ENCODE measurements around the gene LINS1.

The LINS1 gene

GRCh38 chr15:100517846-100518245 lies 84.1 kb downstream of the LINS1 start:
- no peak for TF ChIP-seq POLR2AphosphoS5 (IDR thresholded peaks at IDR 0.05; ENCODE audit: low read depth, low read length)
- no peak for TF ChIP-seq SIN3A (IDR thresholded peaks at IDR 0.05; ENCODE audit: borderline replicate concordance, insufficient read depth, low read length)
- TF ChIP-seq FOXP2 (optimal IDR thresholded peaks at IDR 0.05; ENCODE audit: borderline replicate concordance, extremely low read depth, extremely low read length, insufficient read depth) = no peak
- no peak for TF ChIP-seq REST (IDR thresholded peaks at IDR 0.05; ENCODE audit: insufficient read depth in 1 of 2, low read depth in 2 of 2, low read length in 2 of 2)
- TF ChIP-seq TAF1 (IDR thresholded peaks at IDR 0.05; ENCODE audit: borderline replicate concordance, insufficient read depth, low read length) = no peak

Data from PFSK-1 (cell line).